22Rv1 (cell line): ENCODE data around the gene SPHKAP.

Experiments used
- H3K27ac ChIP-seq: fragments of 450-650 bp; 2 replicates; pipeline ENCODE4 v1.5.1; 2017
- ZFX ChIP-seq: fragments of 450-650 bp; IDR thresholded peaks from 2 replicates; pipeline ENCODE4 v1.6.1; 2017; ENCODE audit warnings: antibody characterized with exemption, borderline replicate concordance
- TF ChIP-seq, protein P1 (sequence below): fragments of 450-650 bp; IDR thresholded peaks from 2 replicates; pipeline ENCODE4 v1.5.1; 2017; ENCODE audit warnings: mild to moderate bottlenecking

The SPHKAP gene

GRCh38 chr2:228164718-228165117 is 16.8 kb downstream of the SPHKAP start:
- H3K27ac ChIP-seq: no peak overlapping the region
- no peak for TF ChIP-seq ZFX
- TF ChIP-seq, protein P1, sequence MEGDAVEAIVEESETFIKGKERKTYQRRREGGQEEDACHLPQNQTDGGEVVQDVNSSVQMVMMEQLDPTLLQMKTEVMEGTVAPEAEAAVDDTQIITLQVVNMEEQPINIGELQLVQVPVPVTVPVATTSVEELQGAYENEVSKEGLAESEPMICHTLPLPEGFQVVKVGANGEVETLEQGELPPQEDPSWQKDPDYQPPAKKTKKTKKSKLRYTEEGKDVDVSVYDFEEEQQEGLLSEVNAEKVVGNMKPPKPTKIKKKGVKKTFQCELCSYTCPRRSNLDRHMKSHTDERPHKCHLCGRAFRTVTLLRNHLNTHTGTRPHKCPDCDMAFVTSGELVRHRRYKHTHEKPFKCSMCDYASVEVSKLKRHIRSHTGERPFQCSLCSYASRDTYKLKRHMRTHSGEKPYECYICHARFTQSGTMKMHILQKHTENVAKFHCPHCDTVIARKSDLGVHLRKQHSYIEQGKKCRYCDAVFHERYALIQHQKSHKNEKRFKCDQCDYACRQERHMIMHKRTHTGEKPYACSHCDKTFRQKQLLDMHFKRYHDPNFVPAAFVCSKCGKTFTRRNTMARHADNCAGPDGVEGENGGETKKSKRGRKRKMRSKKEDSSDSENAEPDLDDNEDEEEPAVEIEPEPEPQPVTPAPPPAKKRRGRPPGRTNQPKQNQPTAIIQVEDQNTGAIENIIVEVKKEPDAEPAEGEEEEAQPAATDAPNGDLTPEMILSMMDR: no peak

- no peak overlapping the region for H3K27ac ChIP-seq
- TF ChIP-seq, protein P1: no peak
- TF ChIP-seq ZFX: no peak
Measured at GRCh38 chr2:228157841-228158240, 23.6 kb downstream of the SPHKAP start.

GRCh38 chr2:228144961-228145360 is 36.5 kb downstream of the SPHKAP start:
- TF ChIP-seq ZFX: no peak
- TF ChIP-seq, protein P1: no peak
- H3K27ac ChIP-seq: no peak overlapping the region

GRCh38 chr2:228140934-228141528 is 40.5 kb downstream of the SPHKAP start:
- TF ChIP-seq, protein P1: no peak
- no peak for TF ChIP-seq ZFX
- no peak overlapping the region for H3K27ac ChIP-seq

- H3K27ac ChIP-seq: no peak overlapping the region
- TF ChIP-seq ZFX: no peak
Measured at GRCh38 chr2:228136027-228136426, 45.5 kb downstream of the SPHKAP start.

DNA sequence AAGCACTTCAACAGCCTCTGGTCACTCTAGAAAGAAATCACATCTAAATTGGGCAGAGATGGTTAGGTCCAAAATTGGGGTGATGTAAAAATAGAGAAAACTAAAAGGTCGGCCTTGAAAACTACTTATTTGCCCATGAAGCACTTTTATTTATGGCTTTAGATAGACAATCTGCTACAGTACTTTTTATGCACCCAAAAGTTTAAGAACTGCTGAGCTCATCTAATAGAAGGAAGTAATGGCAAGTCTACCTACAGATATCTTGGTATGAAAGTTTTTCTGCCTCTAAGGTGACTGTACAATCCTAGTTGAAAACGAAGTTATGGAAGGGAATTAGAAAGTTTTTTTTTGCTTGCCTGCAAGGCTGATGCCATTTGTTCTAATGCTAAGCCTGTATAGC is 46.2 kb downstream of the SPHKAP start:
- TF ChIP-seq, protein P1: no peak
- no peak for TF ChIP-seq ZFX
- no peak overlapping the region for H3K27ac ChIP-seq

- no peak overlapping the region for H3K27ac ChIP-seq
- TF ChIP-seq ZFX: no peak
Measured at GRCh38 chr2:228131833-228132232, 49.7 kb downstream of the SPHKAP start.

- TF ChIP-seq, protein P1: no peak
- no peak for TF ChIP-seq ZFX
- no peak overlapping the region for H3K27ac ChIP-seq
Measured at GRCh38 chr2:228126401-228126800, 55.1 kb downstream of the SPHKAP start.
